K562 (cell line): ENCODE results near the gene HSPB8. TPM values are rescaled to one million over a fixed set of nuclear protein-coding genes. Genes with fewer than 3 reads are reported as not detected.

Experiments
- ARNT ChIP-seq, 2 experiments: fragments of 450-650 bp; IDR thresholded peaks; 2 replicates each; pipeline ENCODE4 v1.6.1; 2016; ENCODE audit warnings: mild to moderate bottlenecking in 1 of 2
- CCAR2 ChIP-seq: fragments of 200-400 bp; formaldehyde crosslinking; IDR thresholded peaks from 2 replicates; pipeline ENCODE4 v1.6.1; 2017; ENCODE audit warnings: mild to moderate bottlenecking, low read depth, low read length
- E2F1 ChIP-seq: sonication (generic); formaldehyde crosslinking; IDR thresholded peaks from 2 replicates; pipeline ENCODE4 v1.8.1; 2023; ENCODE audit warnings: mild to moderate bottlenecking, missing genetic modification reagents, moderate library complexity
- FOS ChIP-seq: IDR thresholded peaks from 3 replicates; pipeline ENCODE4 v1.6.1; 2011; ENCODE audit not compliant: insufficient read length; ENCODE audit errors: extremely low read depth
- FOXJ2 ChIP-seq: fragments of 200-800 bp; sonication (Bioruptor generic); IDR thresholded peaks from 2 replicates; pipeline ENCODE4 v1.6.1; 2016; ENCODE audit warnings: missing genetic modification characterization, missing compliant biosample characterization
- KAT2B ChIP-seq: IDR thresholded peaks from one replicate; pipeline ENCODE4 v1.6.1; 2012; ENCODE audit warnings: low read depth, mild to moderate bottlenecking, control low read depth, inconsistent platforms, low read length, moderate library complexity
- MBD2 ChIP-seq: sonication (generic); IDR thresholded peaks from 2 replicates; pipeline ENCODE4 v1.6.1; 2016; ENCODE audit warnings: low read depth, borderline replicate concordance
- MCM2 ChIP-seq: fragments of 450-650 bp; IDR thresholded peaks from 2 replicates; pipeline ENCODE4 v1.6.1; 2017; ENCODE audit warnings: low read depth, mild to moderate bottlenecking
- MTF1 ChIP-seq: fragments of 250-450 bp; sonication (Bioruptor Pico); IDR thresholded peaks from 2 replicates; pipeline ENCODE4 v1.9.0; 2021; ENCODE audit warnings: moderate library complexity, mild to moderate bottlenecking, inconsistent platforms, borderline replicate concordance
- NR2C2 ChIP-seq, 2 experiments: fragments of 200-800 bp in 1 of 2; sonication (Bioruptor generic) in 1 of 2; sonication (generic) in 1 of 2; formaldehyde crosslinking in 1 of 2; IDR thresholded peaks; 2 replicates each; pipeline versions ENCODE4 v1.6.1 to v1.8.0; 2016 to 2022; ENCODE audit warnings: mild to moderate bottlenecking in 1 of 2, missing compliant biosample characterization in 1 of 2, missing genetic modification characterization in 1 of 2, missing genetic modification reagents in 1 of 2
- NRF1 ChIP-seq, 2 experiments: fragments of 450-650 bp; IDR thresholded peaks in 1 of 2; conservative IDR thresholded peaks in 1 of 2; 2 replicates each; pipeline ENCODE4 v1.6.1; 2014; ENCODE audit warnings: mild to moderate bottlenecking in 2 of 2
- PCBP1 ChIP-seq: fragments of 200-400 bp; formaldehyde crosslinking; IDR thresholded peaks from 2 replicates; pipeline ENCODE4 v1.6.1; 2018; ENCODE audit warnings: mild to moderate bottlenecking, low read depth, low read length; ENCODE audit not compliant: poor library complexity, severe bottlenecking
- RNF2 ChIP-seq: sonication (generic); IDR thresholded peaks from 2 replicates; pipeline ENCODE4 v1.6.1; 2016
- SIX5 ChIP-seq, 2 experiments: IDR thresholded peaks; 2 replicates each; pipeline ENCODE4 v1.6.1; 2011; ENCODE audit warnings: low read length in 2 of 2, borderline replicate concordance in 1 of 2, low read depth in 1 of 2, mild to moderate bottlenecking in 1 of 2, moderate library complexity in 1 of 2; ENCODE audit not compliant: insufficient read depth in 1 of 2
- USF2 ChIP-seq: sonication (generic); formaldehyde crosslinking; IDR thresholded peaks from 2 replicates; pipeline ENCODE4 v1.5.0; 2020; ENCODE audit warnings: missing genetic modification reagents
- ZNF121 ChIP-seq: sonication (generic); formaldehyde crosslinking; conservative IDR thresholded peaks from 2 replicates; pipeline ENCODE4 v1.8.0; 2022; ENCODE audit warnings: missing genetic modification reagents
- ZNF232 ChIP-seq: sonication (generic); formaldehyde crosslinking; IDR thresholded peaks from 2 replicates; pipeline ENCODE4 v1.8.0; 2022; ENCODE audit warnings: mild to moderate bottlenecking, missing genetic modification reagents
- polyA plus RNA-seq, 8 experiments: library from polyadenylated mRNA; depleted of rRNA in 4 of 8; stranded (reverse) in 5 of 8; unstranded in 3 of 8; fragments of >200 nt; fragmentation: Nextera tagmentation in 2 of 8; fragmentation: Illumina TruSeq in 1 of 8; extraction: Ambion mirVana in 2 of 8; extraction: Trizol in 1 of 8; gene quantifications; 2 replicates each; pipeline versions ENCODE4 v1.2.1 to v1.2.3, GENCODE V29; 2011 to 2014; ENCODE audit warnings: inconsistent platforms in 1 of 8, missing spikeins in 1 of 8
- total RNA-seq, 7 experiments: library from RNA; depleted of rRNA in 6 of 7; stranded (reverse); fragments of >200 nt in 6 of 7; fragmentation: Illumina TruSeq in 2 of 7; extraction: Trizol in 2 of 7; gene quantifications; 2 replicates each; pipeline versions ENCODE4 v1.2.1 to v1.2.3, GENCODE V29; 2011 to 2021; ENCODE audit warnings: low replicate concordance in 1 of 7
- TF ChIP-seq, protein P1 (sequence below): sonication (generic); formaldehyde crosslinking; IDR thresholded peaks from 2 replicates; pipeline ENCODE4 v1.9.0; 2022; ENCODE audit warnings: mild to moderate bottlenecking, missing genetic modification reagents
- TF ChIP-seq, protein P2 (sequence below): sonication (generic); formaldehyde crosslinking; IDR thresholded peaks from 2 replicates; pipeline ENCODE4 v1.8.0; 2022; ENCODE audit warnings: mild to moderate bottlenecking, missing genetic modification reagents, borderline replicate concordance

Gene HSPB8
- total and polyA plus RNA-seq, 9 of the 15 experiments (the other 6 are each of a cell fraction or from before 2014, with no cell fraction given) = 0.13 TPM; not detected in 8

GRCh38 chr12:119229837-119230236 is 51.1 kb downstream of the HSPB8 start (continued):
- TF ChIP-seq USF2 (peak; percentile 93), ARNT (IDR thresholded peaks at IDR 0.05) (no peak), NRF1 (conservative IDR thresholded peaks at IDR 0.05 in 1 of 2, IDR thresholded peaks at IDR 0.05 in 1 of 2) (no peak), FOXJ2 (no peak), RNF2 (no peak), MTF1 (0 out of 2 replicates have a peak, but pooled peaks have one; percentile 26), FOS (peak; percentile 20), MBD2 (peak; percentile 63; the same call in 1 of the 2 replicates), MCM2 (no peak), KAT2B (no peak), NR2C2 (CRISPR knock-in tag; IDR thresholded peaks at IDR 0.05) (no peak), NR2C2 (tag; IDR thresholded peaks at IDR 0.05) (peak; percentile 68), CCAR2 (no peak), E2F1 (CRISPR knock-in tag) (no peak), SIX5 (IDR thresholded peaks at IDR 0.05; ENCODE audit: borderline replicate concordance in 1 of 2, insufficient read depth in 1 of 2, low read depth in 1 of 2, low read length in 2 of 2) (peak; percentile 83 to 85), ZNF121 (CRISPR knock-in tag) (no peak), ZNF232 (CRISPR knock-in tag) (no peak), PCBP1 (no peak)
- TF ChIP-seq, protein P1, sequence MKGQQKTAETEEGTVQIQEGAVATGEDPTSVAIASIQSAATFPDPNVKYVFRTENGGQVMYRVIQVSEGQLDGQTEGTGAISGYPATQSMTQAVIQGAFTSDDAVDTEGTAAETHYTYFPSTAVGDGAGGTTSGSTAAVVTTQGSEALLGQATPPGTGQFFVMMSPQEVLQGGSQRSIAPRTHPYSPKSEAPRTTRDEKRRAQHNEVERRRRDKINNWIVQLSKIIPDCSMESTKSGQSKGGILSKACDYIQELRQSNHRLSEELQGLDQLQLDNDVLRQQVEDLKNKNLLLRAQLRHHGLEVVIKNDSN (CRISPR knock-in tag) = peak; percentile 81
- TF ChIP-seq, protein P2, sequence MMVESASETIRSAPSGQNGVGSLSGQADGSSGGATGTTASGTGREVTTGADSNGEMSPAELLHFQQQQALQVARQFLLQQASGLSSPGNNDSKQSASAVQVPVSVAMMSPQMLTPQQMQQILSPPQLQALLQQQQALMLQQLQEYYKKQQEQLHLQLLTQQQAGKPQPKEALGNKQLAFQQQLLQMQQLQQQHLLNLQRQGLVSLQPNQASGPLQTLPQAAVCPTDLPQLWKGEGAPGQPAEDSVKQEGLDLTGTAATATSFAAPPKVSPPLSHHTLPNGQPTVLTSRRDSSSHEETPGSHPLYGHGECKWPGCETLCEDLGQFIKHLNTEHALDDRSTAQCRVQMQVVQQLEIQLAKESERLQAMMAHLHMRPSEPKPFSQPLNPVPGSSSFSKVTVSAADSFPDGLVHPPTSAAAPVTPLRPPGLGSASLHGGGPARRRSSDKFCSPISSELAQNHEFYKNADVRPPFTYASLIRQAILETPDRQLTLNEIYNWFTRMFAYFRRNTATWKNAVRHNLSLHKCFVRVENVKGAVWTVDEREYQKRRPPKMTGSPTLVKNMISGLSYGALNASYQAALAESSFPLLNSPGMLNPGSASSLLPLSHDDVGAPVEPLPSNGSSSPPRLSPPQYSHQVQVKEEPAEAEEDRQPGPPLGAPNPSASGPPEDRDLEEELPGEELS = no peak
